ENCODE data around the gene TRIO. TPM values are rescaled to one million over a fixed set of nuclear protein-coding genes. Genes with fewer than 3 reads are reported as not detected.

TRIO gene
- total RNA-seq, 1 donor from 2014 or later, result 200 TPM

- no peak for DNase-seq (ENCODE audit: low spot score)
- peaks cover 13% of the 10 kb centered on the region for H3K4me1 Mint-ChIP-seq (ENCODE audit: low read depth)
- H3K4me3 Mint-ChIP-seq (ENCODE audit: unreplicated experiment), result no peak overlapping the region
- H3K9me3 Mint-ChIP-seq (ENCODE audit: low read depth), result no peaks in the 10 kb centered on the region
- H3K27me3 Mint-ChIP-seq (ENCODE audit: low read depth), result no peaks in the 10 kb centered on the region
- no peak for TF ChIP-seq CTCF (IDR thresholded peaks at IDR 0.05)
- peak overlapping the region; percentile 30 for H3K27ac Mint-ChIP-seq (ENCODE audit: unreplicated experiment)
- peaks cover 19% of the 10 kb centered on the region for H3K36me3 Mint-ChIP-seq (ENCODE audit: low read depth)
Measured at GRCh38 chr5:14299666-14300065, 156.5 kb downstream of the TRIO start.

DNA sequence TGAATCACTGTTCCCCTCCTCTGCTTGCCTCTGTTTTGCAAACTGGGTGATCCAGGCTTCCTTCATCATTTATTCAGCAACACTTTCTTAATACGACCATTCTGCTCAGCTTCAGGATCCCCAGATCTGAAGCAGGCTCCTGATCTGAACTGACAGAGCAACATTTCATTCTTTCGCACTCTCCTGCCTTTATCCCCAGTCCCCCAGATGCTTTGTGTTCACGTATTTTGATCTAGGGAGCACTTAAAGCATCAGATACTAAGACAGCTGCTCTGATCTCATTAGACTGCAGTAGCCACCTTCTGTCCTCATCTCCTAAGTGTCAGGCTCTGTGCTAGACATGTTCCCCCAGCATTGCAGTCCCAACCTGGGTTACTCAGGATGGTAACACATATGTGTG lies 158.0 kb downstream of the TRIO start:
- no peak for DNase-seq (ENCODE audit: low spot score)
- no peak overlapping the region for H3K4me3 Mint-ChIP-seq (ENCODE audit: unreplicated experiment)
- TF ChIP-seq CTCF (IDR thresholded peaks at IDR 0.05), result no peak
- no peaks in the 10 kb centered on the region for H3K27me3 Mint-ChIP-seq (ENCODE audit: low read depth)
- H3K9me3 Mint-ChIP-seq (ENCODE audit: low read depth), result no peaks in the 10 kb centered on the region
- peaks cover 25% of the 10 kb centered on the region for H3K4me1 Mint-ChIP-seq (ENCODE audit: low read depth)
- peak overlapping the region; percentile 83 for H3K27ac Mint-ChIP-seq (ENCODE audit: unreplicated experiment)
- H3K36me3 Mint-ChIP-seq (ENCODE audit: low read depth), result peaks cover 15% of the 10 kb centered on the region

- peaks cover 35% of the 10 kb centered on the region for H3K4me1 Mint-ChIP-seq (ENCODE audit: low read depth)
- no peaks in the 10 kb centered on the region for H3K27me3 Mint-ChIP-seq (ENCODE audit: low read depth)
- H3K36me3 Mint-ChIP-seq (ENCODE audit: low read depth), result peaks cover 15% of the 10 kb centered on the region
Measured at GRCh38 chr5:14302330-14302729, 159.2 kb downstream of the TRIO start.

DNA sequence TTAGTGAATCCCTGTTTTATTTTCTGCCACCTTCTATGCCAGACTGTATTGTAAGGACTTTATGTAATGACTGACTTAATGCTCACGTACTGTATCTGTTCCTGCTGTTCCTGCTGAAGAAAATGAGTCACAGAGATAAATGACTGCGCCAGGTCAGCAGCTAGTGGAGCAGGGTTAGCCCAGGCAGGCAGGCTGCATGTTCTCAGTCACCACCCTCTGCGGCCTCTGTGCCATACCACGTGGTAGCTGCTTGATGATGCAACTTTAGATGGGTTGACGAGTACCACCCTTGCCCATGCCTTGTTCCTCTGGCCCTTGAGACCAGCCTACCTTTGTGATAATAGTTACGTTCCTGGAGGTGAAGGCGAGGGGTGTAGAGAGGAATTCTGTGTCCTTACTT lies 161.9 kb downstream of the TRIO start:
- no peak overlapping the region for H3K4me3 Mint-ChIP-seq (ENCODE audit: unreplicated experiment)
- no peak for TF ChIP-seq CTCF (IDR thresholded peaks at IDR 0.05)
- peaks cover 38% of the 10 kb centered on the region for H3K4me1 Mint-ChIP-seq (ENCODE audit: low read depth)
- H3K9me3 Mint-ChIP-seq (ENCODE audit: low read depth), result no peaks in the 10 kb centered on the region
- H3K27me3 Mint-ChIP-seq (ENCODE audit: low read depth), result no peaks in the 10 kb centered on the region
- peak overlapping the region; percentile 60 for H3K27ac Mint-ChIP-seq (ENCODE audit: unreplicated experiment)
- no peak for DNase-seq (ENCODE audit: low spot score)
- H3K36me3 Mint-ChIP-seq (ENCODE audit: low read depth), result peaks cover 25% of the 10 kb centered on the region

More at GRCh38 chr5:14302330-14302729, 159.2 kb downstream of the TRIO start:
- Mint-ChIP-seq H3K9me3 (ENCODE audit: low read depth) (no peaks in the 10 kb centered on the region), H3K4me3 (ENCODE audit: unreplicated experiment) (no peak overlapping the region), H3K27ac (ENCODE audit: unreplicated experiment) (no peak overlapping the region)
- no peak for DNase-seq (ENCODE audit: low spot score)
- TF ChIP-seq CTCF (IDR thresholded peaks at IDR 0.05), result no peak

DNA sequence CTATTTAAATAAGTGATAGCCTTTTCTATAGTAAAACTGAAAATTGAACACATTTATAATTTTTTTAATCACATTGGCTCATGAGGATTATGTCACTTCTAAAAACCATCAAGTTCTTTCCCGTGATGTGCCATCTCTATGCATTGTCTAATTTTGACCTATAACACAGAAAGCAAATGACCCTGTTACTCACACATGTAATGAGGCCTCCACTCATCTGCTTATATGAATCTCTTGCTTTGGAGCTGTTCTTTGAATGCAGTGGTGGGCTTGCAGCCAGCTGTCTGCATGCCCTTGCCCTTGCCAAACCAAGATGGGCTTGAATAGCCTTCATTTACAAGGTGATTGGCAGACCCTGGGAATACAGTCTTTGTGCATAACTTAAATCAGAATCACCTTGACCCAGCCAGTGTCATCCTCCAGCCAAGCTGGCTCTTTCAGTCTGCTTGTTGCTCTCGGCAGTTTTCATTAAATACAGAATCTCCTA lies 163.2 kb downstream of the TRIO start:
- DNase-seq (ENCODE audit: low spot score), result no peak
- Mint-ChIP-seq H3K4me1 (ENCODE audit: low read depth) (peaks cover 32% of the 10 kb centered on the region), H3K27me3 (ENCODE audit: low read depth) (no peaks in the 10 kb centered on the region), H3K9me3 (ENCODE audit: low read depth) (no peaks in the 10 kb centered on the region), H3K36me3 (ENCODE audit: low read depth) (peaks cover 31% of the 10 kb centered on the region), H3K4me3 (ENCODE audit: unreplicated experiment) (no peak overlapping the region), H3K27ac (ENCODE audit: unreplicated experiment) (peak overlapping the region; percentile 1)
- TF ChIP-seq CTCF (IDR thresholded peaks at IDR 0.05), result no peak

All from chondrocyte (in vitro differentiated cells).